GM12801 (cell line): ENCODE data around the gene PEAR1.

Experiments
- TF ChIP-seq, protein P1 (sequence below): IDR thresholded peaks from one replicate; pipeline ENCODE4 v1.5.1; 2011; ENCODE audit warnings: control low read depth; ENCODE audit not compliant: insufficient read length; ENCODE audit errors: extremely low read depth

PEAR1 gene

DNA sequence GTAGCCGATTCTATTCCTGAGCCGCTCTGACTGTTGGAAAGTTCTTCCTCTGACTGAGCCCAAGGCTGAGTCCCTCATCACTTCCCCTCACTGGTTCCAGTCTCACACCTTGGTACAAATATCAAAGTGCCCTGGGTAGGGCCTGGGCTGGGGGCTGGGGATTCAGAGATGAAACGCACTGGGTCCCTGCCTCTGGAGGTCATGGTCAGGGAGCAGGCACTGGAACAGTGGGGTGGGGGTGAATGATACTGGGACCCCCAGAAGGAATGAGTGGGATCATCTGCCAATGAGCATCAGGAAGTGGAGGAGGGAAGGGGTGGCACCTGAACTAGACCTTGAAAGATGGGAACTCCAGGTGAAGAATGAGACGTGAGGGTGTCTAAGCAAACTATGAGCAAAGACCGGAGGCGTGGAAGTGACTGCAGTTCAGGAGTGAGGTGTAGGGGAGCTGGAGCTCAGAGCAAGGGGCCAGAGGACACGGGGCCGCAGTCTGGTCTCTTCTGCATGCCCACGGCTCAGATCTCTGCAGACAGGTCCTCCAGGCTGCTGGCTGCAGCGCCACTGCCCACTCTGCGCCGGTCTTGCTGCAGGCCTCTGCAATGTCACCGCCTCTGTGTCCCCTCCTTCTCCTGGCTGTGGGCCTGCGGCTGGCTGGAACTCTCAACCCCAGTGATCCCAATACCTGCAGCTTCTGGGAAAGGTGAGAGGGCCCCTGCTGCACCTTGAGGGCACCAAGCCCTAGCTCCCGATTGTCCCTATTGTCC, 10.0 kb downstream of the PEAR1 start:
- TF ChIP-seq, protein P1, sequence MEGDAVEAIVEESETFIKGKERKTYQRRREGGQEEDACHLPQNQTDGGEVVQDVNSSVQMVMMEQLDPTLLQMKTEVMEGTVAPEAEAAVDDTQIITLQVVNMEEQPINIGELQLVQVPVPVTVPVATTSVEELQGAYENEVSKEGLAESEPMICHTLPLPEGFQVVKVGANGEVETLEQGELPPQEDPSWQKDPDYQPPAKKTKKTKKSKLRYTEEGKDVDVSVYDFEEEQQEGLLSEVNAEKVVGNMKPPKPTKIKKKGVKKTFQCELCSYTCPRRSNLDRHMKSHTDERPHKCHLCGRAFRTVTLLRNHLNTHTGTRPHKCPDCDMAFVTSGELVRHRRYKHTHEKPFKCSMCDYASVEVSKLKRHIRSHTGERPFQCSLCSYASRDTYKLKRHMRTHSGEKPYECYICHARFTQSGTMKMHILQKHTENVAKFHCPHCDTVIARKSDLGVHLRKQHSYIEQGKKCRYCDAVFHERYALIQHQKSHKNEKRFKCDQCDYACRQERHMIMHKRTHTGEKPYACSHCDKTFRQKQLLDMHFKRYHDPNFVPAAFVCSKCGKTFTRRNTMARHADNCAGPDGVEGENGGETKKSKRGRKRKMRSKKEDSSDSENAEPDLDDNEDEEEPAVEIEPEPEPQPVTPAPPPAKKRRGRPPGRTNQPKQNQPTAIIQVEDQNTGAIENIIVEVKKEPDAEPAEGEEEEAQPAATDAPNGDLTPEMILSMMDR, result no peak

DNA sequence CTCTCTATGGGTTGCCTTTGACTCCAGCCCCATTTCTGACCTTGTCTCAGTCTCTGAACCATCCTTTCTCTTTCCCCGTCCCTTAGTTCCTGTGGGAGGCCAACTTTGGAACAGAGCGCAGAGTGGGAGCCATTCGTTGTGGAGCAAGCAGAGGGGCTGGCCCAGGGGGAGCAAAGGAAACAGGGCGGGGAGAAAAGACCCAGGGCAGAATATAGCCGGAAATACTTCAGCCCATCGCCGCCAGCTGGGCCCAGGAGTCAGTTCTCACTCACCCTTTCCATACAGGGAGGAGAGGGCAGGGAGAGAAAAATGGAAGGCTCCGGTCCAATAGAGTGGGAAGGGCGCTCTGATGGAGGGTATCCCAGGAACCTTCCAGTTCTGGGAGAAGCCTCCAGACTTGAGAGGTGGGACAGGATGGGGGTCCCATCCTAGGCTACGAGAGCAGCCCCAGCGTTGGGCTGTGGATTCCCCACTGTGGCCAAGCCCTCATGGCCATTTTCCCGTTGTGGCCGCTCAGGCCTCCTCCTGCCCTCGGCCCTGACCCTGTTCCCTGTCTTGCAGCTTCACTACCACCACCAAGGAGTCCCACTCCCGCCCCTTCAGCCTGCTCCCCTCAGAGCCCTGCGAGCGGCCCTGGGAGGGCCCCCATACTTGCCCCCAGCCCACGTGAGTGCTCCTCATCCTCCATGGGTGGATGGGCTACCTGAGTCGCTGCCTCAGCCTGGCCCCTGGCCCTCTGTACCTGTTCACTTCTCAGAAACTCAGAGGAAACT, 10.9 kb downstream of the PEAR1 start:
- TF ChIP-seq, protein P1, result no peak

DNA sequence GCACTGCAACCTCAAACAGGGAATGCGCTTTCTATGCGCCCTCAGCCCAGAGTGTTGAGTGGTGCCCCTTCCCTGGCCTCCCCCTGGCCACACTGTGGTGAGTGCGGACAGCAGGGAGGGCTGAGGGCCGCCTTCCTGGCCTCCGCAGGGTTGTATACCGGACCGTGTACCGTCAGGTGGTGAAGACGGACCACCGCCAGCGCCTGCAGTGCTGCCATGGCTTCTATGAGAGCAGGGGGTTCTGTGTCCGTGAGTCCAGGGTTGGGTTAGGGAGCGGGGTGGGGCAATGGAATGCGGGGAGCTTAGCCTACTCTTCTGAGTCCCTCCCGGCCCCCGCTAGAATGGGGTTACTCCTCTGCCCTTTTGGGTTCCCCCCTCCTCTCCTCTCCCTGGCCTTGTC, 11.7 kb downstream of the PEAR1 start:
- TF ChIP-seq, protein P1, result no peak

DNA sequence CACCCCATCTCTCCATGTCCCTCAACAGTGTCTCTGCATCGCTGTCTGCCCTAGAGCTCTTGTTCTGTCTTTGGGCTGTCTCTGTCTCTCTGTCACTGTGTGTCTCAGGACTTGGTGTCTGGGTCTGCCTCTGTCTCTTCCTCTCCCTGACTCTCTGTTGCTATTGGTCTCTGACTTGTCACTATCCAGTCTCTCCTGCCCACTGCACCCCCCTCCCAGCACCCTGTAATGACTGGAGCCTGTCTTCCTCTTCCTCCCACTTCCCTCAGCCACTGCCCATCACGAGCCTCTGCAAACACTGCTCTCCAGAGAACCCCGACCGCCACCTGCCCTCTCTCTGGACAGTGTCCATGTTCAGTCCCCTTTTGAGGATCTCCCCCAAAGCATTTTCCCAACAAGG, 12.1 kb downstream of the PEAR1 start:
- TF ChIP-seq, protein P1, result no peak

DNA sequence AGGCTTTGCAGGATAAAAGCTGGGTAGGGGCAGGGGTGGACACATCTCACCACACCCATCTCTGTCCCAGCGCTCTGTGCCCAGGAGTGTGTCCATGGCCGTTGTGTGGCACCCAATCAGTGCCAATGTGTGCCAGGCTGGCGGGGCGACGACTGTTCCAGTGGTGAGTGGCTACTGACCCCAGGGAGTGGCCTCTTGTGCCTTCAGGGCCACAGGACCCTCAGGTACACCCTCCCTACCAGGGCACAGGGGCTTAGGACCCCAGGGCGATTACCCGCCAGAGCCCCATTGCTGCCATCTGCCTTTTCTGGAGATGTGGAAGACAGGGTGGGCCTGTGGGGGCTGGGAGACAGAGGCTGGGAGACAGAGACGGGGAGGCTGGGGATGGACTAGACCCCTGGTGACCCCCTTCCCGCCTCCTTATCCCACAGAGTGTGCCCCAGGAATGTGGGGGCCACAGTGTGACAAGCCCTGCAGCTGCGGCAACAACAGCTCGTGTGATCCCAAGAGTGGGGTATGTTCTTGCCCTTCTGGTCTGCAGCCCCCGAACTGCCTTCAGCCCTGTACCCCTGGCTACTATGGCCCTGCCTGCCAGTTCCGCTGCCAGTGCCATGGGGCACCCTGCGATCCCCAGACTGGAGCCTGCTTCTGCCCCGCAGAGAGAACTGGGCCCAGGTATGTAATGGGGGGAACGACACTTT, 12.8 kb downstream of the PEAR1 start:
- TF ChIP-seq, protein P1, result no peak

DNA sequence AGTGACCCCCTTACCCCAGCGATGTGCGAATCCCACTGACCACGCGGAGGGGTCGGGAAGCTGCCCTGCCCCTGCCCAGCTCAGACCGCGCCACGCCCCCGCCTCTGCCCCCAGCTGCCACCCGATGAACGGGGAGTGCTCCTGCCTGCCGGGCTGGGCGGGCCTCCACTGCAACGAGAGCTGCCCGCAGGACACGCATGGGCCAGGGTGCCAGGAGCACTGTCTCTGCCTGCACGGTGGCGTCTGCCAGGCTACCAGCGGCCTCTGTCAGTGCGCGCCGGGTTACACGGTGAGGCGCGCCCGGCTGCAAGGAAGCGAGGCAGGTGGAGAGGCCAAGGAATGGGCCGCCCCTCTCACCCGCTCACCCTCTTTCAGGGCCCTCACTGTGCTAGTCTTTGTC, 15.0 kb downstream of the PEAR1 start:
- TF ChIP-seq, protein P1, result no peak

DNA sequence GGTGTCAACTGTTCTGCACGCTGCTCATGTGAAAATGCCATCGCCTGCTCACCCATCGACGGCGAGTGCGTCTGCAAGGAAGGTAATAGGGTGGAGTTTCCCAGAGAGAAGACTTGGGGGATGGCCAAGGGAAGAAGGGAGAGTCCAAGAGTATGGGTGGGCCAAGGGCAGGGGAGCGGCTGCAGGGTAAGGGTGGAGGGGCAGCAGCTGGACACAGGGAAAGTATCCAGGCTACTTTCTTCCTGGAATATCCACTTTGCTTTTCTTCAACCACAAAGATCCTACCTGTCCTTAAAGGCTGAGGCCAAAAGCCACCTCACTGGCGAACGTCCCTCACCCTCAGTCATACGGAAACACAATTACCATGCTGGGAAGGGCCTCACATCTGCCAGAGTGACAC, 15.4 kb downstream of the PEAR1 start:
- TF ChIP-seq, protein P1, result no peak
